Neuronal stem cell (in vitro differentiated cells): ENCODE results near the gene FGA.

Experiments used
- DNase-seq: peaks from one replicate; pipeline ENCODE4 v3.0.0-alpha.2; 2013; ENCODE audit warnings: low spot score
- H2AFZ ChIP-seq: one replicate; pipeline ENCODE4 v1.6.1; 2013; ENCODE audit warnings: mild to moderate bottlenecking, low read length, inconsistent platforms
- H2AK5ac ChIP-seq: 2 replicates; pipeline ENCODE4 v1.6.1; 2013; ENCODE audit warnings: low read depth, mild to moderate bottlenecking, inconsistent platforms, low read length, moderate library complexity, mixed read lengths
- H2BK120ac ChIP-seq: 2 replicates; pipeline ENCODE4 v1.6.1; 2013; ENCODE audit warnings: low read depth, mild to moderate bottlenecking, inconsistent platforms, low read length, moderate library complexity, mixed read lengths
- H2BK12ac ChIP-seq: one replicate; pipeline ENCODE4 v1.6.1; 2013; ENCODE audit warnings: low read length, inconsistent platforms
- H2BK15ac ChIP-seq: 2 replicates; pipeline ENCODE4 v1.6.1; 2013; ENCODE audit warnings: mild to moderate bottlenecking, low read length, inconsistent platforms, mixed read lengths
- H2BK5ac ChIP-seq: one replicate; pipeline ENCODE4 v1.6.1; 2013; ENCODE audit warnings: inconsistent platforms, mild to moderate bottlenecking, low read length, moderate library complexity
- H3K14ac ChIP-seq: one replicate; pipeline ENCODE4 v1.6.1; 2013; ENCODE audit warnings: low read length, inconsistent platforms
- H3K18ac ChIP-seq: 2 replicates; pipeline ENCODE4 v1.6.1; 2013; ENCODE audit warnings: low read length, inconsistent platforms
- H3K23ac ChIP-seq: 2 replicates; pipeline ENCODE4 v1.6.1; 2013; ENCODE audit warnings: low read depth, mild to moderate bottlenecking, mixed read lengths, low read length, inconsistent platforms; ENCODE audit not compliant: poor library complexity
- H3K27ac ChIP-seq: replicated peaks from 3 replicates; pipeline ENCODE4 v1.5.1; 2013; ENCODE audit warnings: low read length, inconsistent platforms
- H3K27me3 ChIP-seq, 3 experiments: 2 replicates each; pipeline ENCODE4 v1.6.1; 2013; ENCODE audit warnings: low read length in 3 of 3, mild to moderate bottlenecking in 2 of 3, inconsistent platforms in 1 of 3, low read depth in 1 of 3, mixed read lengths in 1 of 3, moderate library complexity in 1 of 3; ENCODE audit not compliant: control insufficient read depth in 3 of 3, insufficient read depth in 3 of 3
- H3K36me3 ChIP-seq, 2 donors: replicated peaks in 1 of 2; 2 replicates each; pipeline ENCODE4 v1.6.1; 2013; ENCODE audit warnings: low read length in 2 of 2; ENCODE audit not compliant: control insufficient read depth in 2 of 2, insufficient read depth in 2 of 2
- H3K4ac ChIP-seq: 2 replicates; pipeline ENCODE4 v1.6.1; 2013; ENCODE audit warnings: inconsistent platforms, mild to moderate bottlenecking, low read length, moderate library complexity
- H3K4me1 ChIP-seq, 2 donors: 1 replicate in 1 of 2; 2 replicates in 1 of 2; pipeline ENCODE4 v1.6.1; 2013; ENCODE audit warnings: low read length in 2 of 2, low read depth in 1 of 2; ENCODE audit not compliant: control insufficient read depth in 2 of 2, insufficient read depth in 1 of 2
- H3K4me2 ChIP-seq: one replicate; pipeline ENCODE4 v1.6.1; 2013; ENCODE audit warnings: mild to moderate bottlenecking, low read length, inconsistent platforms; ENCODE audit not compliant: insufficient read depth, poor library complexity, severe bottlenecking
- H3K4me3 ChIP-seq, 2 donors: 2 replicates each; pipeline ENCODE4 v1.5.1; 2013; ENCODE audit warnings: low read length in 2 of 2, mild to moderate bottlenecking in 2 of 2, inconsistent platforms in 1 of 2, moderate library complexity in 1 of 2
- H3K79me1 ChIP-seq: one replicate; pipeline ENCODE4 v1.6.1; 2013; ENCODE audit warnings: low read depth, mild to moderate bottlenecking, inconsistent platforms, low read length, moderate library complexity
- H3K9ac ChIP-seq: one replicate; pipeline ENCODE4 v1.6.1; 2013; ENCODE audit warnings: mild to moderate bottlenecking, low read depth, low read length, inconsistent platforms; ENCODE audit not compliant: poor library complexity
- H3K9me3 ChIP-seq, 2 donors: replicated peaks in 1 of 2; 2 replicates each; pipeline versions ENCODE3 to v1.6.1; 2013; ENCODE audit warnings: low read length in 2 of 2, mild to moderate bottlenecking in 2 of 2, inconsistent platforms in 1 of 2, low read depth in 1 of 2, mixed read lengths in 1 of 2, moderate library complexity in 1 of 2; ENCODE audit not compliant: control insufficient read depth in 2 of 2, insufficient read depth in 1 of 2
- H4K8ac ChIP-seq: one replicate; pipeline ENCODE4 v1.6.1; 2013; ENCODE audit warnings: low read depth, mild to moderate bottlenecking, inconsistent platforms, low read length, moderate library complexity
- H4K91ac ChIP-seq: one replicate; pipeline ENCODE4 v1.6.1; 2013; ENCODE audit warnings: low read length, low read depth, mild to moderate bottlenecking, inconsistent platforms; ENCODE audit not compliant: poor library complexity
- WGBS, 2 donors: extraction: QIAGEN DNeasy Blood & Tissue Kit; methylation state at CpG; one replicate each; pipeline ENCODE4 v1.1.7; 2013; ENCODE audit warnings: missing lambda C conversion rate in 2 of 2, mixed read lengths in 1 of 2; ENCODE audit not compliant: insufficient read length in 2 of 2, insufficient replicate concordance in 1 of 2; ENCODE audit errors: extremely low coverage in 2 of 2; 5-methylcytosine and 5-hydroxymethylcytosine counted together

FGA gene

GRCh38 chr4:154616731-154617130 is 26.2 kb upstream of the FGA start:
- no peak overlapping the region for H3K14ac ChIP-seq
- peaks cover 0 to 9% (median 0%) of the 10 kb centered on the region in 3 experiments for H3K27me3 ChIP-seq
- H2AK5ac ChIP-seq = no peak overlapping the region
- DNase-seq = no peak
- no peak overlapping the region for H3K23ac ChIP-seq
- H2BK15ac ChIP-seq = no peak overlapping the region
- H2AFZ ChIP-seq = no peak overlapping the region
- H3K9ac ChIP-seq = no peak overlapping the region
- no peak overlapping the region for H3K4ac ChIP-seq
- H2BK120ac ChIP-seq = no peak overlapping the region
- no peak overlapping the region for H3K27ac ChIP-seq
- H3K18ac ChIP-seq = no peak overlapping the region
- no peaks in the 10 kb centered on the region for H3K79me1 ChIP-seq
- H4K91ac ChIP-seq = no peak overlapping the region
- no peak overlapping the region for H2BK12ac ChIP-seq
- no peaks in the 10 kb centered on the region for H3K4me1 ChIP-seq
- no peak overlapping the region for H3K4me3 ChIP-seq
- no peak overlapping the region for H4K8ac ChIP-seq
- no CpG with 5 or more reads among the region's 2 CpGs for WGBS, 2 donors
- H2BK5ac ChIP-seq = no peak overlapping the region
- no peaks in the 10 kb centered on the region for H3K36me3 ChIP-seq
- no peaks in the 10 kb centered on the region for H3K9me3 ChIP-seq
- H3K4me2 ChIP-seq = no peak overlapping the region

DNA sequence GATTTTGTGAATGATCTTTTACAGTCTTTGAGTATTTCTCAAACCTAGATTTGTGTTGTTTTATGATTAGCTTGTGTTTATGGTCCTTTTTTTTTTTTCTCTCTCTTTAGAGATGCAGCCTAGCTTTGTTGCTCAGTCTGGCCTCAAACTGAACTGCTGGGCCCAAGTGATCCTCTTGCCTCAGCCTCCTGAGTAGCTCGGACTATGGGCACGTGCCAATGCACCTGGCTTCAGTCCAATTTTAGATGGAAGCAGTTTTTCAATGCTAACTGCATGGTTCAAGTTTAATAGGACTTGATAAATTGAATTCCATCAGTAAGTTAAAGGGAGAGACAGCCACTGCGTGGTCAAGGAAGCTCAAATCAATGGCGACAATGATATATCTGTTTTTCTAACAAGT is 25.7 kb upstream of the FGA start:
- peaks cover 0 to 8% (median 0%) of the 10 kb centered on the region in 3 experiments for H3K27me3 ChIP-seq
- no peak overlapping the region for H3K4ac ChIP-seq
- no peak overlapping the region for H3K23ac ChIP-seq
- no peak overlapping the region for H2BK15ac ChIP-seq
- H3K18ac ChIP-seq = no peak overlapping the region
- H4K8ac ChIP-seq = no peak overlapping the region
- no peak for DNase-seq
- H2BK120ac ChIP-seq = no peak overlapping the region
- no peak overlapping the region for H2BK5ac ChIP-seq
- WGBS, 2 donors = no CpG with 5 or more reads among the region's 4 CpGs
- H3K9ac ChIP-seq = no peak overlapping the region
- H3K9me3 ChIP-seq = no peaks in the 10 kb centered on the region
- H3K27ac ChIP-seq = no peak overlapping the region
- H2BK12ac ChIP-seq = no peak overlapping the region
- no peak overlapping the region for H3K14ac ChIP-seq
- no peak overlapping the region for H3K4me3 ChIP-seq
- H3K79me1 ChIP-seq = no peaks in the 10 kb centered on the region
- no peak overlapping the region for H2AFZ ChIP-seq
- H3K36me3 ChIP-seq = no peaks in the 10 kb centered on the region
- H3K4me1 ChIP-seq = no peaks in the 10 kb centered on the region
- H4K91ac ChIP-seq = no peak overlapping the region
- no peak overlapping the region for H3K4me2 ChIP-seq
- H2AK5ac ChIP-seq = no peak overlapping the region

GRCh38 chr4:154615211-154615610 is 24.7 kb upstream of the FGA start:
- H2BK120ac ChIP-seq = no peak overlapping the region
- H3K18ac ChIP-seq = no peak overlapping the region
- H3K79me1 ChIP-seq = no peaks in the 10 kb centered on the region
- no peak overlapping the region for H2AFZ ChIP-seq
- no peaks in the 10 kb centered on the region for H3K4me1 ChIP-seq
- no CpG with 5 or more reads among the region's 1 CpG for WGBS, 2 donors
- no peak for DNase-seq
- H3K36me3 ChIP-seq = no peaks in the 10 kb centered on the region
- H3K9ac ChIP-seq = no peak overlapping the region
- H3K4ac ChIP-seq = no peak overlapping the region
- H3K4me3 ChIP-seq = no peak overlapping the region
- H3K27me3 ChIP-seq = peaks cover 0 to 2% (median 0%) of the 10 kb centered on the region in 3 experiments
- H2BK15ac ChIP-seq = no peak overlapping the region
- no peak overlapping the region for H3K23ac ChIP-seq
- H3K27ac ChIP-seq = no peak overlapping the region
- no peak overlapping the region for H3K14ac ChIP-seq
- no peaks in the 10 kb centered on the region for H3K9me3 ChIP-seq
- no peak overlapping the region for H2AK5ac ChIP-seq
- no peak overlapping the region for H2BK5ac ChIP-seq
- H2BK12ac ChIP-seq = no peak overlapping the region
- H4K91ac ChIP-seq = no peak overlapping the region
- H3K4me2 ChIP-seq = no peak overlapping the region
- no peak overlapping the region for H4K8ac ChIP-seq

- H3K27ac ChIP-seq = no peak overlapping the region
- no peak overlapping the region for H2AFZ ChIP-seq
- no peak overlapping the region for H3K23ac ChIP-seq
- H3K27me3 ChIP-seq = no peaks in the 10 kb centered on the region
- H3K4ac ChIP-seq = no peak overlapping the region
- no peak overlapping the region for H3K4me2 ChIP-seq
- no peak overlapping the region for H2BK5ac ChIP-seq
- H3K4me3 ChIP-seq = no peak overlapping the region
- no peak overlapping the region for H2AK5ac ChIP-seq
- H3K79me1 ChIP-seq = no peaks in the 10 kb centered on the region
- no peak overlapping the region for H3K14ac ChIP-seq
- H4K91ac ChIP-seq = no peak overlapping the region
- H3K4me1 ChIP-seq = no peaks in the 10 kb centered on the region
- no peaks in the 10 kb centered on the region for H3K36me3 ChIP-seq
- H3K18ac ChIP-seq = no peak overlapping the region
- no peak overlapping the region for H3K9ac ChIP-seq
- no peak overlapping the region for H2BK120ac ChIP-seq
- H2BK12ac ChIP-seq = no peak overlapping the region
- H3K9me3 ChIP-seq = no peaks in the 10 kb centered on the region
- no peak for DNase-seq
- H2BK15ac ChIP-seq = no peak overlapping the region
- H4K8ac ChIP-seq = no peak overlapping the region
Observed at GRCh38 chr4:154614306-154614705, 23.8 kb upstream of the FGA start.
